GM12878 (cell line): Measurements from ENCODE around the gene ITIH5.

Source experiments
- BHLHE40 ChIP-seq, 2 experiments: fragments of 450-650 bp in 1 of 2; IDR thresholded peaks; 2 replicates each; pipeline ENCODE4 v1.6.1; 2011 to 2017; ENCODE audit warnings: low read depth in 2 of 2, borderline replicate concordance in 1 of 2, improper control_type of control experiment in 1 of 2, low read length in 1 of 2, mild to moderate bottlenecking in 1 of 2
- CBFB ChIP-seq: IDR thresholded peaks from 2 replicates; pipeline ENCODE4 v1.6.1; 2016; ENCODE audit warnings: antibody characterized with exemption, low read depth
- CTCF ChIP-seq, 3 experiments: IDR thresholded peaks in 2 of 3; conservative IDR thresholded peaks in 1 of 3; 2 replicates each; pipeline ENCODE4 v1.5.1; 2011; ENCODE audit warnings: low read depth in 3 of 3, low read length in 3 of 3, mild to moderate bottlenecking in 3 of 3, control low read depth in 2 of 3, moderate library complexity in 2 of 3, inconsistent platforms in 1 of 3, mixed read lengths in 1 of 3; ENCODE audit not compliant: control insufficient read depth in 2 of 3, insufficient read depth in 1 of 3; ENCODE audit errors: extremely low read depth in 1 of 3
- E4F1 ChIP-seq: fragments of 450-650 bp; IDR thresholded peaks from 2 replicates; pipeline ENCODE4 v1.6.1; 2018; ENCODE audit warnings: borderline replicate concordance, mild to moderate bottlenecking; ENCODE audit not compliant: partially characterized antibody
- EZH2 ChIP-seq: IDR thresholded peaks from 2 replicates; pipeline ENCODE4 v1.6.1; 2012; ENCODE audit warnings: low read depth, mild to moderate bottlenecking, control low read depth, inconsistent platforms, low read length, borderline replicate concordance; ENCODE audit not compliant: control insufficient read depth
- FOXM1 ChIP-seq: IDR thresholded peaks from 2 replicates; pipeline ENCODE4 v1.6.1; 2012; ENCODE audit warnings: low read depth, mild to moderate bottlenecking, inconsistent platforms, low read length, moderate library complexity
- MYC ChIP-seq: IDR thresholded peaks from 2 replicates; pipeline ENCODE4 v1.6.1; 2011; ENCODE audit warnings: mild to moderate bottlenecking, low read length, moderate library complexity, inconsistent platforms; ENCODE audit not compliant: insufficient read depth, insufficient replicate concordance, insufficient read length, severe bottlenecking
- POLR2A ChIP-seq: IDR thresholded peaks from 2 replicates; pipeline ENCODE4 v1.6.1; 2011; ENCODE audit warnings: low read depth, mild to moderate bottlenecking, low read length
- TAF1 ChIP-seq: IDR thresholded peaks from 2 replicates; pipeline ENCODE4 v1.6.1; 2011; ENCODE audit warnings: mild to moderate bottlenecking, low read depth, low read length, borderline replicate concordance
- YBX1 ChIP-seq: fragments of 450-650 bp; IDR thresholded peaks from 2 replicates; pipeline ENCODE4 v1.6.1; 2016; ENCODE audit warnings: antibody characterized with exemption
- ZNF274 ChIP-seq: IDR thresholded peaks from one replicate; pipeline ENCODE4 v1.8.0; 2011; ENCODE audit not compliant: insufficient read length, insufficient read depth

DNA sequence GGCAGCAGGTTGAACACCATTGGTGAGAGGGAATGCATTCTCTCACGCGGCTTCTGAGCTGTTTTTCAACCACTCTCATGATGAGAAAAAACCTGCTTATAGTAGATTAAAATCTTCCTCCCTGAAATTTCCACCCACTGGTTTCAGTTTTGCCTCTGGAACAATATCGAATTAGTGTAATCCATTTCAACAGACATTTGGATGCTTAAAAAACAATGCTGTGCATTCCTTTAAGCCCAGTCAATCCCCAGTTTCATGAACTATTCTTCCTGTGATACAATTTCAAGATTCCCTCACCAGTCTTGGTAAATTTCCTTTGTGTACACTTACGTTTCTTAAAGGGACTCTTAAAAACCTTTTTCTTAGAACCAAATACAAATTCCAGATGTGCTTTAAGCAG is 89.6 kb downstream of the ITIH5 start:
- TF ChIP-seq CTCF (IDR thresholded peaks at IDR 0.05 in 2 of 3, conservative IDR thresholded peaks at IDR 0.05 in 1 of 3; ENCODE audit: control insufficient read depth in 2 of 3, extremely low read depth in 1 of 3, insufficient read depth in 1 of 3, low read depth in 3 of 3, low read length in 3 of 3) (no peak), POLR2A (no peak), TAF1 (no peak), EZH2 (no peak), MYC (no peak), FOXM1 (no peak), BHLHE40 (IDR thresholded peaks at IDR 0.05; ENCODE audit: borderline replicate concordance in 1 of 2, low read depth in 2 of 2, low read length in 1 of 2) (no peak), E4F1 (no peak), YBX1 (no peak), ZNF274 (no peak), CBFB (no peak)
